A549 (cell line): ENCODE data around the gene MAP3K4. TPM values are rescaled to one million over a fixed set of nuclear protein-coding genes. Genes with fewer than 3 reads are reported as not detected.

Experiments used
- ATAC-seq, 2 experiments: fragments of 200-7000 bp in 1 of 2; fragments of >200 bp in 1 of 2; cut with Nextera tagmentation in 1 of 2; cut with Tn5 transposase in 1 of 2; 3 replicates each; pipeline versions ENCODE4 v1.8.0 to v1.9.1; 2018 to 2020; ENCODE audit warnings: mild to moderate bottlenecking in 1 of 2, moderate library complexity in 1 of 2
- CTCF ChIA-PET: fragments of 300-600 bp; sonication (Branson Sonifier 250); formaldehyde crosslinking; extraction: SDS; loops from one replicate; lab custom pipeline; 2021; ENCODE audit warnings: antibody characterized with exemption, inconsistent platforms; lab: Yijun Ruan, JAX
- POLR2A ChIA-PET: fragments of 350-600 bp; formaldehyde crosslinking; extraction: SDS; loops from one replicate; lab custom pipeline; 2021; ENCODE audit warnings: antibody characterized with exemption, inconsistent platforms; lab: Yijun Ruan, JAX
- DNase-seq, 2 experiments: peaks; one replicate each; pipeline versions ENCODE4 v3.0.0 to v3.0.0-alpha.2; 2011 to 2016; ENCODE audit warnings: low read depth in 1 of 2, low spot score in 1 of 2
- FAIRE-seq: peaks from 2 replicates; lab custom pipeline; 2011; peaks lifted over from hg19 to GRCh38; lab: Jason Lieb, UNC
- H3K27ac ChIP-seq, 2 experiments: fragments of >200 bp; sonication (Bioruptor Twin); formaldehyde crosslinking; 3 replicates each; pipeline ENCODE4 v1.5.1; 2016 to 2017
- H3K4me1 ChIP-seq: fragments of >200 bp; sonication (Bioruptor Twin); formaldehyde crosslinking; 3 replicates; pipeline ENCODE4 v1.6.1; 2016
- H3K4me2 ChIP-seq: fragments of >200 bp; sonication (Bioruptor Twin); formaldehyde crosslinking; 3 replicates; pipeline ENCODE4 v1.6.1; 2016
- H3K4me3 ChIP-seq: fragments of >200 bp; sonication (Bioruptor Twin); formaldehyde crosslinking; 3 replicates; pipeline ENCODE4 v1.5.1; 2016
- H3K9me3 ChIP-seq: fragments of >200 bp; sonication (Bioruptor Twin); formaldehyde crosslinking; 3 replicates; pipeline ENCODE4 v1.6.1; 2016
- BHLHE40 ChIP-seq: IDR thresholded peaks from 2 replicates; pipeline ENCODE4 v1.6.1; 2012; ENCODE audit warnings: low read depth, low read length, inconsistent platforms
- CBX8 ChIP-seq: fragments of 200-600 bp; sonication (generic); IDR thresholded peaks from 2 replicates; pipeline ENCODE4 v1.6.1; 2016
- CEBPB ChIP-seq, 2 experiments: fragments of >200 bp in 1 of 2; sonication (Bioruptor Twin) in 1 of 2; formaldehyde crosslinking in 1 of 2; IDR thresholded peaks; 2 replicates each; pipeline ENCODE4 v1.6.1; 2012 to 2016
- CHD2 ChIP-seq: fragments of 150-350 bp; IDR thresholded peaks from 2 replicates; pipeline ENCODE4 v1.6.1; 2014; ENCODE audit warnings: low read length; ENCODE audit not compliant: partially characterized antibody
- EHF ChIP-seq: fragments of 250-450 bp; sonication (Bioruptor Pico); IDR thresholded peaks from 2 replicates; pipeline ENCODE4 v1.5.0; 2020; ENCODE audit warnings: mild to moderate bottlenecking
- EP300 ChIP-seq, 2 experiments: fragments of >200 bp; sonication (Bioruptor Twin); formaldehyde crosslinking; IDR thresholded peaks; 2 replicates in 1 of 2; 3 replicates in 1 of 2; pipeline ENCODE4 v1.6.1; 2016 to 2017
- ESRRA ChIP-seq: fragments of 150-350 bp; IDR thresholded peaks from 2 replicates; pipeline ENCODE4 v1.6.1; 2014; ENCODE audit warnings: mild to moderate bottlenecking, low read length, borderline replicate concordance
- HOXA7 ChIP-seq: fragments of 250-450 bp; sonication (Bioruptor Pico); IDR thresholded peaks from 2 replicates; pipeline ENCODE4 v1.5.0; 2020; ENCODE audit warnings: mild to moderate bottlenecking, moderate library complexity
- HOXB5 ChIP-seq: fragments of 250-450 bp; sonication (Bioruptor Pico); IDR thresholded peaks from 2 replicates; pipeline ENCODE4 v1.5.0; 2020; ENCODE audit warnings: mild to moderate bottlenecking, moderate library complexity
- JUN ChIP-seq, 2 experiments: fragments of >200 bp; sonication (Bioruptor Twin); formaldehyde crosslinking; IDR thresholded peaks; 2 replicates in 1 of 2; 3 replicates in 1 of 2; pipeline ENCODE4 v1.6.1; 2016 to 2017
- JUNB ChIP-seq: fragments of >200 bp; sonication (Bioruptor Twin); formaldehyde crosslinking; IDR thresholded peaks from 2 replicates; pipeline ENCODE4 v1.6.1; 2016
- KDM5A ChIP-seq: fragments of 200-600 bp; sonication (generic); IDR thresholded peaks from 2 replicates; pipeline ENCODE4 v1.6.1; 2016; ENCODE audit warnings: antibody characterized with exemption, mild to moderate bottlenecking
- MYC ChIP-seq: IDR thresholded peaks from 2 replicates; pipeline ENCODE4 v1.6.1; 2012; ENCODE audit warnings: mild to moderate bottlenecking, inconsistent platforms, low read length, improper control_type of control experiment, borderline replicate concordance
- NFE2L2 ChIP-seq: fragments of 150-350 bp; conservative IDR thresholded peaks from 2 replicates; pipeline ENCODE4 v1.6.1; 2014; ENCODE audit warnings: low read length
- PHF8 ChIP-seq: fragments of 200-600 bp; sonication (generic); IDR thresholded peaks from 2 replicates; pipeline ENCODE4 v1.6.1; 2016; ENCODE audit warnings: low read depth, mild to moderate bottlenecking, antibody characterized with exemption, moderate library complexity, borderline replicate concordance
- POLR2A ChIP-seq: IDR thresholded peaks from 2 replicates; pipeline ENCODE4 v1.6.1; 2012; ENCODE audit warnings: mild to moderate bottlenecking, low read length
- RAD21 ChIP-seq, 2 experiments: fragments of >200 bp in 1 of 2; sonication (Bioruptor Twin) in 1 of 2; formaldehyde crosslinking in 1 of 2; IDR thresholded peaks in 1 of 2; conservative IDR thresholded peaks in 1 of 2; 2 replicates in 1 of 2; 3 replicates in 1 of 2; pipeline ENCODE4 v1.6.1; 2012 to 2018; ENCODE audit warnings: inconsistent platforms in 1 of 2
- SREBF2 ChIP-seq: fragments of 450-650 bp; IDR thresholded peaks from 2 replicates; pipeline ENCODE4 v1.6.1; 2014; ENCODE audit warnings: mild to moderate bottlenecking, moderate library complexity
- TP53 ChIP-seq: fragments of 250-450 bp; sonication (Bioruptor Pico); IDR thresholded peaks from 2 replicates; pipeline ENCODE4 v1.5.0; 2021; ENCODE audit warnings: mild to moderate bottlenecking, moderate library complexity
- ZC3H11A ChIP-seq: fragments of 450-650 bp; IDR thresholded peaks from 2 replicates; pipeline ENCODE4 v1.6.1; 2014; ENCODE audit warnings: antibody characterized with exemption, mild to moderate bottlenecking
- ZFP36 ChIP-seq: fragments of 450-650 bp; IDR thresholded peaks from 2 replicates; pipeline ENCODE4 v1.6.1; 2014; ENCODE audit warnings: borderline replicate concordance; ENCODE audit not compliant: partially characterized antibody
- ZNF302 ChIP-seq: fragments of 250-450 bp; sonication (Bioruptor Pico); IDR thresholded peaks from 2 replicates; pipeline ENCODE4 v1.9.0; 2021; ENCODE audit warnings: inconsistent platforms, mild to moderate bottlenecking, moderate library complexity
- WGBS: methylation state at CpG from one replicate; pipeline ENCODE4 v1.1.6; 2017; ENCODE audit errors: missing lambda C conversion rate; 5-methylcytosine and 5-hydroxymethylcytosine counted together
- polyA plus RNA-seq, 4 experiments: library from polyadenylated mRNA; depleted of rRNA in 3 of 4; stranded (reverse); fragments of >200 nt; fragmentation: RNase III in 1 of 4; extraction: RNeasy Plus Mini Kit Qiagen cat#74134 plus additional on column Dnase treatment in 1 of 4; gene quantifications; 2 replicates in 3 of 4; 3 replicates in 1 of 4; pipeline ENCODE4 v1.2.3, GENCODE V29; 2011 to 2017
- TF ChIP-seq, protein P1 (sequence below): fragments of >200 bp; sonication (Bioruptor Twin); formaldehyde crosslinking; IDR thresholded peaks from 3 replicates; pipeline ENCODE4 v1.6.1; 2016
- TF ChIP-seq, protein P2 (sequence below): fragments of 250-450 bp; sonication (Bioruptor Pico); IDR thresholded peaks from 2 replicates; pipeline ENCODE4 v1.5.0; 2020; ENCODE audit warnings: low read depth, mild to moderate bottlenecking, moderate library complexity
- TF ChIP-seq, protein P3 (sequence below): fragments of 250-450 bp; sonication (Bioruptor Pico); IDR thresholded peaks from 2 replicates; pipeline ENCODE4 v1.5.0; 2021; ENCODE audit warnings: mild to moderate bottlenecking, moderate library complexity, borderline replicate concordance
- TF ChIP-seq, protein P4 (sequence below): fragments of >200 bp; sonication (Bioruptor Twin); formaldehyde crosslinking; IDR thresholded peaks from 3 replicates; pipeline ENCODE4 v1.5.1; 2016
- TF ChIP-seq, protein P5 (sequence below): fragments of 150-350 bp; IDR thresholded peaks from 2 replicates; pipeline ENCODE4 v1.6.1; 2014; ENCODE audit warnings: low read depth, mild to moderate bottlenecking, low read length
- TF ChIP-seq, protein P6 (sequence below): fragments of 450-650 bp; IDR thresholded peaks from 2 replicates; pipeline ENCODE4 v1.6.1; 2014; ENCODE audit warnings: antibody characterized with exemption

MAP3K4 gene
- polyA plus RNA-seq, 2 of the 4 experiments (the other 2 are of a cell fraction), result 7.3 to 13.4 TPM

DNA sequence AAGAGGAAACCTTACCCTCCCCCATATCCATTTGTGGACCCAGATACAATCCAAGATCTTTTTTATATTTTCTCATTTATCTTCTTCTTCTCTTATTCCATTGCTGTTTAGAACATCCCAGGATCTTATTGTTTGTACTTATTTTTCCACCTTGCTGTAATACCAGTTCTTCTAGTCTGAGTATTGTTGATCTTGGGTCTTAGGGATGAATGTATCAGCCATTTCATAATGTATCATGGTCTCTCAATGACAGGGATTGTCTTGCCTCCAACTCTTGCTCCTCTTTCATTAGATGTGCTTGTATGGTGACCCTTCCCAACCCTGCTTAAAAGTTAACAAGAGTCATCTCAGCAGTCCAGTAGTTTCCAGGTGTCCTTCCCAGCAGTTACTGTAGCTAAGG, 63.3 kb downstream of the MAP3K4 start:
- no peaks in the 10 kb centered on the region for H3K4me1 ChIP-seq
- no peak for DNase-seq
- TF ChIP-seq, protein P1, sequence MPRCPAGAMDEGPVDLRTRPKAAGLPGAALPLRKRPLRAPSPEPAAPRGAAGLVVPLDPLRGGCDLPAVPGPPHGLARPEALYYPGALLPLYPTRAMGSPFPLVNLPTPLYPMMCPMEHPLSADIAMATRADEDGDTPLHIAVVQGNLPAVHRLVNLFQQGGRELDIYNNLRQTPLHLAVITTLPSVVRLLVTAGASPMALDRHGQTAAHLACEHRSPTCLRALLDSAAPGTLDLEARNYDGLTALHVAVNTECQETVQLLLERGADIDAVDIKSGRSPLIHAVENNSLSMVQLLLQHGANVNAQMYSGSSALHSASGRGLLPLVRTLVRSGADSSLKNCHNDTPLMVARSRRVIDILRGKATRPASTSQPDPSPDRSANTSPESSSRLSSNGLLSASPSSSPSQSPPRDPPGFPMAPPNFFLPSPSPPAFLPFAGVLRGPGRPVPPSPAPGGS, result no peak
- TF ChIP-seq POLR2A (no peak), HOXB5 (CRISPR knock-in tag) (no peak), JUN (IDR thresholded peaks at IDR 0.05) (no peak), SREBF2 (no peak), CEBPB (IDR thresholded peaks at IDR 0.05) (no peak), ZFP36 (no peak), CBX8 (no peak), ZC3H11A (no peak), EP300 (IDR thresholded peaks at IDR 0.05) (no peak), NFE2L2 (no peak), RAD21 (conservative IDR thresholded peaks at IDR 0.05 in 1 of 2, IDR thresholded peaks at IDR 0.05 in 1 of 2) (no peak)
- TF ChIP-seq, protein P2, sequence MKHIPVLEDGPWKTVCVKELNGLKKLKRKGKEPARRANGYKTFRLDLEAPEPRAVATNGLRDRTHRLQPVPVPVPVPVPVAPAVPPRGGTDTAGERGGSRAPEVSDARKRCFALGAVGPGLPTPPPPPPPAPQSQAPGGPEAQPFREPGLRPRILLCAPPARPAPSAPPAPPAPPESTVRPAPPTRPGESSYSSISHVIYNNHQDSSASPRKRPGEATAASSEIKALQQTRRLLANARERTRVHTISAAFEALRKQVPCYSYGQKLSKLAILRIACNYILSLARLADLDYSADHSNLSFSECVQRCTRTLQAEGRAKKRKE (CRISPR knock-in tag), result no peak
- TF ChIP-seq, protein P3, sequence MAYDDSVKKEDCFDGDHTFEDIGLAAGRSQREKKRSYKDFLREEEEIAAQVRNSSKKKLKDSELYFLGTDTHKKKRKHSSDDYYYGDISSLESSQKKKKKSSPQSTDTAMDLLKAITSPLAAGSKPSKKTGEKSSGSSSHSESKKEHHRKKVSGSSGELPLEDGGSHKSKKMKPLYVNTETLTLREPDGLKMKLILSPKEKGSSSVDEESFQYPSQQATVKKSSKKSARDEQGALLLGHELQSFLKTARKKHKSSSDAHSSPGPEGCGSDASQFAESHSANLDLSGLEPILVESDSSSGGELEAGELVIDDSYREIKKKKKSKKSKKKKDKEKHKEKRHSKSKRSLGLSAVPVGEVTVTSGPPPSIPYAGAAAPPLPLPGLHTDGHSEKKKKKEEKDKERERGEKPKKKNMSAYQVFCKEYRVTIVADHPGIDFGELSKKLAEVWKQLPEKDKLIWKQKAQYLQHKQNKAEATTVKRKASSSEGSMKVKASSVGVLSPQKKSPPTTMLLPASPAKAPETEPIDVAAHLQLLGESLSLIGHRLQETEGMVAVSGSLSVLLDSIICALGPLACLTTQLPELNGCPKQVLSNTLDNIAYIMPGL, result no peak
- TF ChIP-seq, protein P4, sequence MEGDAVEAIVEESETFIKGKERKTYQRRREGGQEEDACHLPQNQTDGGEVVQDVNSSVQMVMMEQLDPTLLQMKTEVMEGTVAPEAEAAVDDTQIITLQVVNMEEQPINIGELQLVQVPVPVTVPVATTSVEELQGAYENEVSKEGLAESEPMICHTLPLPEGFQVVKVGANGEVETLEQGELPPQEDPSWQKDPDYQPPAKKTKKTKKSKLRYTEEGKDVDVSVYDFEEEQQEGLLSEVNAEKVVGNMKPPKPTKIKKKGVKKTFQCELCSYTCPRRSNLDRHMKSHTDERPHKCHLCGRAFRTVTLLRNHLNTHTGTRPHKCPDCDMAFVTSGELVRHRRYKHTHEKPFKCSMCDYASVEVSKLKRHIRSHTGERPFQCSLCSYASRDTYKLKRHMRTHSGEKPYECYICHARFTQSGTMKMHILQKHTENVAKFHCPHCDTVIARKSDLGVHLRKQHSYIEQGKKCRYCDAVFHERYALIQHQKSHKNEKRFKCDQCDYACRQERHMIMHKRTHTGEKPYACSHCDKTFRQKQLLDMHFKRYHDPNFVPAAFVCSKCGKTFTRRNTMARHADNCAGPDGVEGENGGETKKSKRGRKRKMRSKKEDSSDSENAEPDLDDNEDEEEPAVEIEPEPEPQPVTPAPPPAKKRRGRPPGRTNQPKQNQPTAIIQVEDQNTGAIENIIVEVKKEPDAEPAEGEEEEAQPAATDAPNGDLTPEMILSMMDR, result no peak
- TF ChIP-seq, protein P5, sequence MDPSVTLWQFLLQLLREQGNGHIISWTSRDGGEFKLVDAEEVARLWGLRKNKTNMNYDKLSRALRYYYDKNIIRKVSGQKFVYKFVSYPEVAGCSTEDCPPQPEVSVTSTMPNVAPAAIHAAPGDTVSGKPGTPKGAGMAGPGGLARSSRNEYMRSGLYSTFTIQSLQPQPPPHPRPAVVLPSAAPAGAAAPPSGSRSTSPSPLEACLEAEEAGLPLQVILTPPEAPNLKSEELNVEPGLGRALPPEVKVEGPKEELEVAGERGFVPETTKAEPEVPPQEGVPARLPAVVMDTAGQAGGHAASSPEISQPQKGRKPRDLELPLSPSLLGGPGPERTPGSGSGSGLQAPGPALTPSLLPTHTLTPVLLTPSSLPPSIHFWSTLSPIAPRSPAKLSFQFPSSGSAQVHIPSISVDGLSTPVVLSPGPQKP, result no peak
- H3K4me2 ChIP-seq, result no peak overlapping the region
- H3K4me3 ChIP-seq, result no peak overlapping the region
- POLR2A ChIA-PET, result no interaction called here
- no peaks in the 10 kb centered on the region for H3K9me3 ChIP-seq
- CTCF ChIA-PET, result no interaction called here
- no peak for ATAC-seq
- H3K27ac ChIP-seq, result no peak overlapping the region
- FAIRE-seq, result no peak

DNA sequence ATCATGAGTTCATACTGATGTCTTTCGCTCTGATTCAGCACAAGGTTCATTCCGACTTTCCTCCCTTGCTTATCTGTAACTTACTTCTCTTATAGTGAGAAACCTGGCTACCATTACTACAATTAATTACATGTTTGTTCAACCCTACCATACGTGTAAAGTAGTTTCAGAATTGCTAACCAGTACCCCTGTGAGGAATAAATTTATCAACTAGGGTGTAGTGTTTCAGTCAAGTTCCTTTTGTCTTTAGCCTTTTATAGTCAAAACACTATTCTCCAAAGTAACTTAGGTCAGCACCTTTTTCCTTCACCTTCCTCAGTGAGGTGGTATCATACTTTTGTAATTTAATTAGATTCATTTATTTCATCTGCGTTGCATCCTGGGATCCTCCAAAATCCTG, 64.9 kb downstream of the MAP3K4 start:
- CTCF ChIA-PET, result interaction anchor here (0.9 kb wide), 1 partner anchor 13 kb away, joined by 3 read pairs; no protein-coding TSS in a partner anchor
- ATAC-seq, result no peak
- 97% methylated on average over 4 of the region's 4 CpGs for WGBS
- DNase-seq, result no peak
- Histone ChIP-seq H3K9me3 (no peaks in the 10 kb centered on the region), H3K4me1 (no peaks in the 10 kb centered on the region), H3K4me3 (no peak overlapping the region), H3K4me2 (no peak overlapping the region), H3K27ac (no peak overlapping the region)
- no peak for FAIRE-seq
- TF ChIP-seq NFE2L2 (no peak), ZNF302 (CRISPR knock-in tag) (no peak), EHF (no peak), JUN (IDR thresholded peaks at IDR 0.05) (no peak), ZFP36 (no peak), MYC (no peak), CHD2 (no peak), ESRRA (no peak), POLR2A (no peak), BHLHE40 (no peak), PHF8 (no peak), TP53 (no peak), KDM5A (no peak), JUNB (no peak), HOXA7 (no peak)
- TF ChIP-seq, protein P3, result no peak
- TF ChIP-seq, protein P6, sequence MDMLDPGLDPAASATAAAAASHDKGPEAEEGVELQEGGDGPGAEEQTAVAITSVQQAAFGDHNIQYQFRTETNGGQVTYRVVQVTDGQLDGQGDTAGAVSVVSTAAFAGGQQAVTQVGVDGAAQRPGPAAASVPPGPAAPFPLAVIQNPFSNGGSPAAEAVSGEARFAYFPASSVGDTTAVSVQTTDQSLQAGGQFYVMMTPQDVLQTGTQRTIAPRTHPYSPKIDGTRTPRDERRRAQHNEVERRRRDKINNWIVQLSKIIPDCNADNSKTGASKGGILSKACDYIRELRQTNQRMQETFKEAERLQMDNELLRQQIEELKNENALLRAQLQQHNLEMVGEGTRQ, result no peak
- POLR2A ChIA-PET, result no interaction called here
